Osteoblast (primary cell): ENCODE data around the gene SKIL. TPM values are rescaled to one million over a fixed set of nuclear protein-coding genes. Genes with fewer than 3 reads are reported as not detected.

Experiments
- DNase-seq: peaks from one replicate; pipeline ENCODE4 v3.0.0; 2011; ENCODE audit warnings: low spot score, mixed read lengths; ENCODE audit not compliant: insufficient read length; ENCODE audit errors: missing footprints
- H2AFZ ChIP-seq: 2 replicates; pipeline ENCODE4 v1.6.0; 2011; ENCODE audit warnings: mild to moderate bottlenecking, low read length
- H3K27ac ChIP-seq: 2 replicates; pipeline ENCODE4 v1.5.1; 2011; ENCODE audit warnings: mild to moderate bottlenecking, low read depth, low read length, moderate library complexity
- H3K27me3 ChIP-seq: 2 replicates; pipeline ENCODE4 v1.6.0; 2012; ENCODE audit warnings: mild to moderate bottlenecking, control low read depth, inconsistent platforms, low read length, moderate library complexity; ENCODE audit not compliant: insufficient read depth
- H3K36me3 ChIP-seq: 2 replicates; pipeline ENCODE4 v1.5.1; 2011; ENCODE audit warnings: mild to moderate bottlenecking, low read length, control low read depth, moderate library complexity; ENCODE audit not compliant: insufficient read depth
- H3K4me1 ChIP-seq: 2 replicates; pipeline ENCODE4 v1.5.1; 2011; ENCODE audit warnings: mild to moderate bottlenecking, low read length, control low read depth, moderate library complexity; ENCODE audit not compliant: insufficient read depth
- H3K4me2 ChIP-seq: 2 replicates; pipeline ENCODE4 v1.6.0; 2011; ENCODE audit warnings: mild to moderate bottlenecking, low read length; ENCODE audit not compliant: insufficient read depth
- H3K4me3 ChIP-seq: fragments of 200-600 bp; sonication (generic); 3 replicates; pipeline ENCODE4 v1.5.1; 2012; ENCODE audit warnings: mild to moderate bottlenecking, low read length, inconsistent platforms; ENCODE audit not compliant: insufficient read depth
- H3K79me2 ChIP-seq: 2 replicates; pipeline ENCODE4 v1.6.0; 2012; ENCODE audit warnings: mild to moderate bottlenecking, low read length, control low read depth, inconsistent platforms; ENCODE audit not compliant: insufficient read depth
- H3K9me3 ChIP-seq: 2 replicates; pipeline ENCODE4 v1.5.1; 2011; ENCODE audit warnings: low read depth, low read length, control low read depth
- H4K20me1 ChIP-seq: 2 replicates; pipeline ENCODE4 v1.6.0; 2012; ENCODE audit warnings: mild to moderate bottlenecking, low read length, control low read depth; ENCODE audit not compliant: insufficient read depth
- CTCF ChIP-seq: IDR thresholded peaks from 2 replicates; pipeline ENCODE4 v1.5.1; 2011; ENCODE audit warnings: mild to moderate bottlenecking, low read depth, low read length, moderate library complexity; ENCODE audit errors: extremely low read depth
- total RNA-seq: library from RNA; depleted of rRNA; stranded (reverse); fragments of >200 nt; gene quantifications from 2 replicates; pipeline ENCODE4 v1.2.3, GENCODE V29; 2012

The SKIL gene
- total RNA-seq, 1 donor, result 69.8 TPM

- H4K20me1 ChIP-seq, result no peaks in the 10 kb centered on the region
- H2AFZ ChIP-seq, result peak overlapping the region; percentile 66
Measured at GRCh38 chr3:170421111-170421641, 63.7 kb downstream of the SKIL start.

GRCh38 chr3:170421758-170422157, 64.2 kb downstream of the SKIL start:
- H3K4me1 ChIP-seq, result peaks cover 14% of the 10 kb centered on the region
- no peaks in the 10 kb centered on the region for H3K27me3 ChIP-seq
- no peak for TF ChIP-seq CTCF
- no peak overlapping the region for H3K27ac ChIP-seq
- H3K36me3 ChIP-seq, result peaks cover 16% of the 10 kb centered on the region
- H3K4me3 ChIP-seq, result no peak overlapping the region
- DNase-seq, result peak; percentile 65
- peak overlapping the region; percentile 63 for H3K4me2 ChIP-seq
- peaks cover 2% of the 10 kb centered on the region for H3K79me2 ChIP-seq
- no peak overlapping the region for H2AFZ ChIP-seq
- H4K20me1 ChIP-seq, result no peaks in the 10 kb centered on the region
- H3K9me3 ChIP-seq, result no peaks in the 10 kb centered on the region

More at GRCh38 chr3:170421111-170421641, 63.7 kb downstream of the SKIL start:
- DNase-seq, result peak; percentile 87
- Histone ChIP-seq H3K4me3 (peak overlapping the region; percentile 38), H3K36me3 (peaks cover 16% of the 10 kb centered on the region), H3K79me2 (peaks cover 2% of the 10 kb centered on the region), H3K27ac (no peak overlapping the region), H3K9me3 (no peaks in the 10 kb centered on the region), H3K27me3 (no peaks in the 10 kb centered on the region), H3K4me1 (peaks cover 14% of the 10 kb centered on the region), H3K4me2 (peak overlapping the region; percentile 63)
- TF ChIP-seq CTCF, result no peak

- Histone ChIP-seq H3K9me3 (no peaks in the 10 kb centered on the region), H3K36me3 (peaks cover 16% of the 10 kb centered on the region), H3K4me1 (peaks cover 14% of the 10 kb centered on the region), H3K27ac (no peak overlapping the region), H3K79me2 (peaks cover 2% of the 10 kb centered on the region), H4K20me1 (no peaks in the 10 kb centered on the region), H3K4me2 (no peak overlapping the region), H3K4me3 (no peak overlapping the region), H3K27me3 (no peaks in the 10 kb centered on the region), H2AFZ (no peak overlapping the region)
- DNase-seq, result peak; percentile 42
- no peak for TF ChIP-seq CTCF
Measured at GRCh38 chr3:170423001-170423615, 65.6 kb downstream of the SKIL start.

- Histone ChIP-seq H4K20me1 (no peaks in the 10 kb centered on the region), H3K27ac (no peak overlapping the region), H3K9me3 (no peaks in the 10 kb centered on the region), H3K4me1 (peaks cover 23% of the 10 kb centered on the region), H3K79me2 (peaks cover 2% of the 10 kb centered on the region), H3K36me3 (peaks cover 16% of the 10 kb centered on the region), H3K4me2 (no peak overlapping the region), H3K4me3 (no peak overlapping the region), H3K27me3 (no peaks in the 10 kb centered on the region), H2AFZ (no peak overlapping the region)
- DNase-seq, result peak; percentile 15
- TF ChIP-seq CTCF, result no peak
Measured at GRCh38 chr3:170424879-170425278, 67.4 kb downstream of the SKIL start.
